ENCODE data around the gene PDZD2.

GRCh38 chr5:32024751-32025150 lies 385.8 kb downstream of the PDZD2 start:
- TF ChIP-seq, protein P1, sequence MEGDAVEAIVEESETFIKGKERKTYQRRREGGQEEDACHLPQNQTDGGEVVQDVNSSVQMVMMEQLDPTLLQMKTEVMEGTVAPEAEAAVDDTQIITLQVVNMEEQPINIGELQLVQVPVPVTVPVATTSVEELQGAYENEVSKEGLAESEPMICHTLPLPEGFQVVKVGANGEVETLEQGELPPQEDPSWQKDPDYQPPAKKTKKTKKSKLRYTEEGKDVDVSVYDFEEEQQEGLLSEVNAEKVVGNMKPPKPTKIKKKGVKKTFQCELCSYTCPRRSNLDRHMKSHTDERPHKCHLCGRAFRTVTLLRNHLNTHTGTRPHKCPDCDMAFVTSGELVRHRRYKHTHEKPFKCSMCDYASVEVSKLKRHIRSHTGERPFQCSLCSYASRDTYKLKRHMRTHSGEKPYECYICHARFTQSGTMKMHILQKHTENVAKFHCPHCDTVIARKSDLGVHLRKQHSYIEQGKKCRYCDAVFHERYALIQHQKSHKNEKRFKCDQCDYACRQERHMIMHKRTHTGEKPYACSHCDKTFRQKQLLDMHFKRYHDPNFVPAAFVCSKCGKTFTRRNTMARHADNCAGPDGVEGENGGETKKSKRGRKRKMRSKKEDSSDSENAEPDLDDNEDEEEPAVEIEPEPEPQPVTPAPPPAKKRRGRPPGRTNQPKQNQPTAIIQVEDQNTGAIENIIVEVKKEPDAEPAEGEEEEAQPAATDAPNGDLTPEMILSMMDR (IDR thresholded peaks at IDR 0.05; ENCODE audit: insufficient read depth, low read length): no peak
- no peak for TF ChIP-seq POLR2AphosphoS5 (IDR thresholded peaks at IDR 0.05; ENCODE audit: low read depth)

Measured in HL-60 (cell line).